Measurements from ENCODE around the gene POGZ.

Gene POGZ

DNA sequence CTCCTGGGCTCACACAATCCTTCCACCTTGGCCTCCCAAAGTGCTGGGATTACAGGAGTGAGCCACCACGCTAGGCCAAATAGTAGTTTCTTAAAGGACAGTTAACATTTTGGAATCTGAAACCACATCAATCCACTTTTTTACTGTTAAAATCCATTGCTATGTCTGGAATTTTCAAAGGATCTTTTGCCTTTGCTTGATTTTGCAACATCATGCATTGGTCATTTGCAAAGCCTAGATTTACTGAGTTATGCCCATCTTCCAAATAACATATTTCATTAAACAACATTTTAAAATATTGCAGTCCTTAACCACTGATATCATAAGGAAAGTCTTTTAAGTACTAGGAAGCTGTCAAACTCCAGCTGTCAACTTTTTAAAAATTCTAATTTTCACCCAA, 3.3 kb downstream of the POGZ start:
- TF ChIP-seq POLR2AphosphoS5 (IDR thresholded peaks at IDR 0.05; ENCODE audit: low read depth) (no peak), SPI1 (IDR thresholded peaks at IDR 0.05; ENCODE audit: borderline replicate concordance, low read depth) (no peak), CTCF (IDR thresholded peaks at IDR 0.05; ENCODE audit: insufficient read depth, low read length) (no peak), GABPA (IDR thresholded peaks at IDR 0.05; ENCODE audit: low read depth) (no peak)
- TF ChIP-seq, protein P1, sequence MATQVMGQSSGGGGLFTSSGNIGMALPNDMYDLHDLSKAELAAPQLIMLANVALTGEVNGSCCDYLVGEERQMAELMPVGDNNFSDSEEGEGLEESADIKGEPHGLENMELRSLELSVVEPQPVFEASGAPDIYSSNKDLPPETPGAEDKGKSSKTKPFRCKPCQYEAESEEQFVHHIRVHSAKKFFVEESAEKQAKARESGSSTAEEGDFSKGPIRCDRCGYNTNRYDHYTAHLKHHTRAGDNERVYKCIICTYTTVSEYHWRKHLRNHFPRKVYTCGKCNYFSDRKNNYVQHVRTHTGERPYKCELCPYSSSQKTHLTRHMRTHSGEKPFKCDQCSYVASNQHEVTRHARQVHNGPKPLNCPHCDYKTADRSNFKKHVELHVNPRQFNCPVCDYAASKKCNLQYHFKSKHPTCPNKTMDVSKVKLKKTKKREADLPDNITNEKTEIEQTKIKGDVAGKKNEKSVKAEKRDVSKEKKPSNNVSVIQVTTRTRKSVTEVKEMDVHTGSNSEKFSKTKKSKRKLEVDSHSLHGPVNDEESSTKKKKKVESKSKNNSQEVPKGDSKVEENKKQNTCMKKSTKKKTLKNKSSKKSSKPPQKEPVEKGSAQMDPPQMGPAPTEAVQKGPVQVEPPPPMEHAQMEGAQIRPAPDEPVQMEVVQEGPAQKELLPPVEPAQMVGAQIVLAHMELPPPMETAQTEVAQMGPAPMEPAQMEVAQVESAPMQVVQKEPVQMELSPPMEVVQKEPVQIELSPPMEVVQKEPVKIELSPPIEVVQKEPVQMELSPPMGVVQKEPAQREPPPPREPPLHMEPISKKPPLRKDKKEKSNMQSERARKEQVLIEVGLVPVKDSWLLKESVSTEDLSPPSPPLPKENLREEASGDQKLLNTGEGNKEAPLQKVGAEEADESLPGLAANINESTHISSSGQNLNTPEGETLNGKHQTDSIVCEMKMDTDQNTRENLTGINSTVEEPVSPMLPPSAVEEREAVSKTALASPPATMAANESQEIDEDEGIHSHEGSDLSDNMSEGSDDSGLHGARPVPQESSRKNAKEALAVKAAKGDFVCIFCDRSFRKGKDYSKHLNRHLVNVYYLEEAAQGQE (IDR thresholded peaks at IDR 0.05; ENCODE audit: insufficient replicate concordance, low read depth), result no peak
- Histone ChIP-seq H3K27ac (replicated peaks) (peak overlapping the region; percentile 89), H3K27me3 (ENCODE audit: insufficient read depth, poor library complexity, severe bottlenecking) (no peaks in the 10 kb centered on the region), H3K4me3 (replicated peaks; ENCODE audit: insufficient read depth, low read length) (no peak overlapping the region)
- DNase-seq (ENCODE audit: low read depth in 1 of 2, low spot score in 1 of 2), result no peak

GRCh38 chr1:151455231-151455630, 4.1 kb downstream of the POGZ start:
- no peak overlapping the region for H3K4me3 ChIP-seq (replicated peaks; ENCODE audit: insufficient read depth, low read length)

GRCh38 chr1:151447696-151448095, 11.6 kb downstream of the POGZ start:
- H3K4me3 ChIP-seq (replicated peaks; ENCODE audit: insufficient read depth, low read length), result no peak overlapping the region
- TF ChIP-seq GABPA (IDR thresholded peaks at IDR 0.05; ENCODE audit: low read depth) (no peak), POLR2AphosphoS5 (IDR thresholded peaks at IDR 0.05; ENCODE audit: low read depth) (no peak), SPI1 (IDR thresholded peaks at IDR 0.05; ENCODE audit: borderline replicate concordance, low read depth) (no peak), CTCF (IDR thresholded peaks at IDR 0.05; ENCODE audit: insufficient read depth, low read length) (no peak)
- TF ChIP-seq, protein P1 (IDR thresholded peaks at IDR 0.05; ENCODE audit: insufficient replicate concordance, low read depth), result no peak
- no peaks in the 10 kb centered on the region for H3K27me3 ChIP-seq (ENCODE audit: insufficient read depth, poor library complexity, severe bottlenecking)
- no peak for DNase-seq (ENCODE audit: low read depth in 1 of 2, low spot score in 1 of 2)
- H3K27ac ChIP-seq (replicated peaks), result no peak overlapping the region

More at GRCh38 chr1:151455231-151455630, 4.1 kb downstream of the POGZ start:
- H3K27me3 ChIP-seq (ENCODE audit: insufficient read depth, poor library complexity, severe bottlenecking), result no peaks in the 10 kb centered on the region
- peak overlapping the region; percentile 35 for H3K27ac ChIP-seq (replicated peaks)
- TF ChIP-seq POLR2AphosphoS5 (IDR thresholded peaks at IDR 0.05; ENCODE audit: low read depth) (no peak), GABPA (IDR thresholded peaks at IDR 0.05; ENCODE audit: low read depth) (no peak), SPI1 (IDR thresholded peaks at IDR 0.05; ENCODE audit: borderline replicate concordance, low read depth) (no peak), CTCF (IDR thresholded peaks at IDR 0.05; ENCODE audit: insufficient read depth, low read length) (no peak)
- TF ChIP-seq, protein P1 (IDR thresholded peaks at IDR 0.05; ENCODE audit: insufficient replicate concordance, low read depth), result no peak
- no peak for DNase-seq (ENCODE audit: low read depth in 1 of 2, low spot score in 1 of 2)
